Retina (tissue), 1 donor: ENCODE data around the gene NEK3.
"Not testable (repeated sequence)": the region's sequence is repeated elsewhere in the genome, so short reads cannot be mapped to it uniquely, and the experiment has no call there.

Source experiments
- DNase-seq: peaks from one replicate; pipeline ENCODE4 v3.0.0-alpha.2; 2016

Gene NEK3

DNA sequence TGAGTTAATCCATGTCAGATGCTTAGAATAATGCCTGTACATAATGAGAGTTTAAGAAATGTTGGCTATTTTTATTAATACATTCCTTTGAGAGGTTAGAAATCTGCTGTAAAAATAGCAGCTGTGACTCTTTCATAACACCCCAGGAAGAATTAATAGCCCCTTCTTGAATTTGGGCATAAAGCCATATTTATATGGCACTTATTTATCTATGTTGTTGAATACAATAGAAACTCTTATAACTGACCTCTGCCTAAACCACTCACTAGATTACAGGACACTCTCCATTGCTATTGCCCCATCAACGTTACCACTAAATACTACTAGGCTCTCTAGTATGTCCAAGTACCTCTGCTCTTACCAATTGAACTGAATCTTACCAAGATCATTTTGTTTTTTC is 46.8 kb downstream of the NEK3 start:
- DNase-seq = no peak

DNA sequence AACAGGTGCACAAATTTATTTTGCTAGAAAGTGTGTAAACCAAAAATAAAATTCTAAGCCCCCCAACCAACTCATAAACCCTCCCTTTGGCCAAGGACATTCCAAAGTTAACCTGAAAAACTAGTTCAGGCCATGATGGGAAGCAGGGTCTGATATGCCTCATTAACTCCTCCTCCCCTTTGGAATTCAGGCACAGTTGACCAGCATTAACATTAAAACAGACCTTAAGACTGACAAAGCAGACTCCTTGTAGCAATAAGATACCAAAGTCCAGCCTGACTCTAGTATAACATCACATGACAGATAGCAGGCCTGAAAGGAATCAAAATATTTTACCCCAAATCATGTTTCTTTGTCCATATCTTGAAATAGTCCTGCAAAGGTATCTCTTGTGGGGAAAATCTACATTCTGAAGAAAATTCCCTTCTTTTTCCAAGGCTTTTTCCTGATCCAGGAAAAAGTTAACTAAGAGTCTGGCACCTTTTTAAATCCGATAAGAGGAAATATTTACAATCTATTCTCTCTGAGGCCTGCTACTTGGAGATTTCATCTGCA is 50.2 kb downstream of the NEK3 start:
- DNase-seq = no peak

DNA sequence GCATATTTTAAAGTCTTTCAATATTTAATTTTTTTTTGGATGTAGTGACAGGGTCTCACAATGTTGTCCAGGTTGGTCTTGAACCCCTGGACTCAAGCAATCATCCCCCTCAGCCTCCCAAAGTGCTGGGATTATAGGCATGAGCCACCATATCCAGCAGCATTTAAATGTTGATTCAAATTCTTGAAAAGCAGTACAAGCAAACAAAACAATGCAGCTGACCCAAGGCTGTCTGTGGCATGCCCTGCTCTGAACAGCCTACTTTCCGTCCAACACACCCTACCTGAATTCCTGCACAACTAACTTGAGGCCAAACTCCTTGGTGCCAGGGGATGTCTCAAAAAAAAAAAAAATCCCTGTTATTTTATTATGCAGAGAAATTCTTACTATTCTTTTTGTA is 53.6 kb downstream of the NEK3 start:
- DNase-seq = no peak

DNA sequence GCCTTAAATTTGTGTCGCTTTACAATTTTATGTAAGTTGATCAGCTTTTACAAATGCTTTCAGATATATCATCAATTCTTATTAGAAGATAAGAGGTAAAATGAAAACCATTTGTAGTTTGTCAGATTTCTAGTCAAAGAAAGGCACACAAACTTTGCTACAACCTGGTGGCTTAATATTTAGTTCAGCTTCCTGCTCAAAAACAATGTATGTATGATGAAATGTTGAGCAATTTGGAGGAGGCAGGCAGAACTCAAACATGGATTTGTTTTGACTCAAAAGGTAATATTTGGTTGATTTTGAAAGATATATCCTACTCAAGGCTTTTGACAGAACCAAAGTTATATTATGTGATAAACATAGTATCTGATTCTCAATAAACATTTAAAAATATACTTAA is 54.8 kb downstream of the NEK3 start:
- DNase-seq = no peak

DNA sequence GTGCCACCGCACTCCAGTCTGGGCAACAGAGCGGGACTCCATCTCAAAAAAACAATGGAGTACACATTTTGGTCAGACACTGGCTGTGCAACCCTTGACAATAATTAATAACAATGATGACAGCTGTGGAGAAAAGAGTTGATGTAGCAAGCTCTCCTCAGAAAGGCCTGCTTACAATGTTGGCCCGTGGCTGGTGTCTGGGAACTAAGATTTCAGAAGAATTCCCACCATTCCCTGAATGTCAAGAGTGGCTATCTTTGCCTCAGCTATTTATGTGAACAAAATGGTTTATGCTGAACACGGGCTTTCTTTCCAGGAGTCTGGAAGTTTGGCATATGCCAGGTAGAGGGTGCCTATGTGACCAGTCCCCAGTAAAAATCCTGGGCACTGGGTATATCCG is 56.0 kb downstream of the NEK3 start:
- DNase-seq = no peak

DNA sequence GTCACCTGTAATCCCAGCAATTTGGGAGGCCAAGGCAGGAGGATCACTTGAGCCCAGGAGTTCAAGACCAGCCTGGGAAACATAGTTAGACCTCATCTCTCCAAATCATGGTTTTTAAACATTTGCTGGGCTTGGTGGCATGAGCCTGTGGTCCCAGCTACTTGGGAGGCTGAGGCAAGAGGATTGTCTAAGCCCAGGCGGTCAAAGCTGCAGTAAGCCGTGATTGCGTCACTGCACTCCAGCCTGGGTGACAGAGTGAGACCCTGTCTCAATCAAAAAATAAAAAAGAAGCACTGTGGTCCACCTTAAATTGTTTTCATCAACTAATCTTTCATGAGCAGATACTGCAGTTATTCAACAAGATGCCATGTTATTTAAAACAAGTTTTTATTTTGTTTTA is 57.0 kb downstream of the NEK3 start:
- DNase-seq = not testable (repeated sequence)

DNA sequence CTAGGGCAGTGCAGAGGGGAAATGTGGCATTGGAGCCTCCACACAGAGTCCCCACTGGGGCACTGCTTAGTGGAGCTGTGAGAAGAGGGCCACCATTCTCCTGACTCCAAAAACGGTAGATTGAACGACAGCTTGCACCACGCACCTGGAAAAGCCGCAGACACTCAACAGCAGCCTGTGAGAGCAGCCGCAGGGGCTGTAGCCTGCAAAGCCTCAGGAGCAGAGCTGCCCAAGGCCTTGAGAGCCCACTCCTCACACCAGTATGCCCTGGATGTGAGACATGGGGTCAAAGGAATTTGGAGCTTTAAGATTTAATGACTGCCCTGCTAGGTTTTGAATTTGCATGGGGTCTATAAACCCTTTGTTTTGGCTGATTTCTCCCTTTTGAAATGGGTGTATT is 62.2 kb downstream of the NEK3 start:
- DNase-seq = no peak

DNA sequence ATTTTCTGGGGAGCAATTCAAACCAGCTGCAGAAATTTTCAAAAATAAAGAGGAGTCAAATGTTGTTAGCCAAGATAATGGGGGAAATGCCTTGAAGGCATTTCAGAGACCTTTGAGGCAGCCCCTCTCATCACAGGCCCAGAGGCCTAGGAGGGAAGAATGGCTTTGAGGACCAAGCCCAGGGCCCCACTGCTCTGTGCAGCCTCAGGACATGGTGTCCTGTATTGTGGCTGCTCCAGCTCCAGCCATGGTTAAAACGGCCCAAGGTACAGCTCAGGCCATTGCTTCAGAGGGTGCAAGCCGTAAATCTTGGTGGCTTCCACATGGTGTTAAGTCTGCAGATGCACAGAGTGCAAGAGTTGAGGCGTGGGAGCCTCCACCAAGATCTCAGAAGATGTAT is 62.6 kb downstream of the NEK3 start:
- DNase-seq = no peak

DNA sequence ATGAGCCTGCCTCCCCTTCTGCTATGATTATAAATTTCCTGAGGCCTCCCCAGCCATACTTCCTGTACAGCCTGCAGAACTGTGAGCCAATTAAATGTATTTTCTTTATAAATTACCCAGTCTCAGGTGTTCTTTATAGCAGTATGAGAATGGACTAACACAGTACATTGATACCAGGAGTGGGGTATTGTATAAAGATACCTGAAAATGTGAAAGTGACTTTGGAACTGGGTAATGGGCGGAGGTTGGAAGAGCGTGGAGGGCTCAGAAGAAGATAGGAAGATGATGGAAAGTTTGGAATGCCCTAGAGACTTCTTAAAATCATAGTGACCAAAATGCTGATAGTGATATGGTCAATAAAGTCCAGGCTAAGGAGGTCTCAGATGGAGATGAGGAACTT is 63.3 kb downstream of the NEK3 start:
- DNase-seq = no peak

DNA sequence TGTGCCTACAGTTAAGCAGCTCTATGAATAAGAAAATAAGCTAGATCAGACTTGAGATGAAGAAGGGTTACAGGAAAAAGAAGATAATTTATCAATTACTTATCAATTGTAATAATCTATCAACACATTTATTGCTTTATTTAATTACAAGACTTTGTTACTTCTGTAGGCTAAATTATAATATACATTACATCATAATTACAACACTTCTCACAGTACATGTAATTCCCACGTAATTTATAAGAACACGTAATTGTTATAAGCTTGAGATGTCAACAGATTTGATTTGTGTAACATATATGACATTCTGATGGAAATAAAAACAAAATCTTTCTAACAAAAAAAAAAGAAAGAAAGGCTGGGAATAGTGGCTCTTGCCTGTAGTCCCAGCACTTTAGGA is 67.3 kb downstream of the NEK3 start:
- DNase-seq = no peak

DNA sequence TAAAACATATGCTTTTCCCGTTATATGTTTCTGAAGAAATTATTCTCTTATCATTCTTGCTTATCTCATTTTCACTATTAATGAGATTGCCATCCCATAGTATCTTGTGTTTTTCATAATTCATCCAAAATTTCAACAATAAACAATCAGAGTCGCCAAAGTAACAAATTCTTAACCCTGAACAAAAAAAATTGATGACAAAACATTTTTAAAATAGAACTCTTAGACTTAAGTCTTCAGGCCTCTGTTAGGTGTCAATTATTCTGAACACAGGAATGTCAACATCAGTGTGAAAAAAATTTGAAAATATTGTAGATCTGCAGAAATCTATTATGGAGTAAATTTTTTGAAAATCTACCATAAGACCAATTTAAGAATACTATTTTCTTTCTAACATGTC is 67.9 kb downstream of the NEK3 start:
- DNase-seq = no peak

DNA sequence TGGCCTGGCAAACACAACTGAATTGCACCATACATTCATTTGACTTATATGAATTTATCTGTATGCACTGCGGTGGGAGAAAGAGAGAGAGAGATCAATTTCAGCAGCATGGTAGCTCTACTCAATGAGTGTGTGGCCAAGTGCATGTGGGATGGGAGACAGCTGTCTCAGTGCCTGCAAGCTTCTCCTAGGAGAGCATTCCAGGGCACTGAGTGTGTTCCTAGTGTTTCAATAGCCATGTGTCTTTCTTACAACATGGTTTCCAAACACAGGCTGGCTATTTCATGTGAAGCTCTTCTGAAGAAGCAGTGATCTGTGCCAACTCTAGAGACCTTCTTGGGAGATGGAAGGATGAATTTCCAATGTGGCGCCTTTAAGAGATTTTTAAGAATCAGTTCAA is 74.0 kb downstream of the NEK3 start:
- no peak for DNase-seq

DNA sequence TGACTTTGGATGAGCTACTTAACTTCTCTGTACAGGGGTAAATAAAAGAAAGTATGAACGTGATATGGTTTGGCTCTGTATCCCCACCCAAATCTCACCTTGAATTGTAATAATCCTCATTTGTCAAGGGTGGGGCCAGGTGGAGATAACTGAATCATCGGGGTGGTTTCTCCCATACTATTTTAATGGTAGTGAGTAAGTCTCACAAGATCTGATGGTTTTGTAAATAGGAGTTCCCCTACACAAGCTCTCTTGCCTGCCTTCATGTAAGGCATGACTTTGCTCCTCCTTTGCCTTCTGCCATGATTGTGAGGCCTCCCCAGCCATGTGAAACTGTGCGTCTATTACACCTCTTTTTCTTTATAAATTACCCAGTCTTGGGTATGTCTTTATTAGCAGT is 74.4 kb downstream of the NEK3 start:
- not testable (repeated sequence) for DNase-seq
